Measurements from ENCODE around the gene GLT1D1.

The GLT1D1 gene

GRCh38 chr12:128969480-128970055 lies 116.3 kb downstream of the GLT1D1 start:
- DNase-seq: peak; percentile 46

GRCh38 chr12:128970110-128970509 lies 116.8 kb downstream of the GLT1D1 start:
- DNase-seq: no peak

- DNase-seq: no peak
These were observed 117.7 kb downstream of the GLT1D1 start for GRCh38 chr12:128970941-128971340.

GRCh38 chr12:128971802-128972201 lies 118.5 kb downstream of the GLT1D1 start:
- no peak for DNase-seq

- no peak for DNase-seq
These were observed 120.8 kb downstream of the GLT1D1 start for GRCh38 chr12:128973883-128974681.

GRCh38 chr12:128974881-128975280 lies 121.6 kb downstream of the GLT1D1 start:
- DNase-seq: no peak

- peak; percentile 56 for DNase-seq
These were observed 123.0 kb downstream of the GLT1D1 start for GRCh38 chr12:128976120-128976738.

GRCh38 chr12:128977441-128977840 lies 124.2 kb downstream of the GLT1D1 start:
- no peak for DNase-seq

GRCh38 chr12:128978067-128978466 lies 124.8 kb downstream of the GLT1D1 start:
- no peak for DNase-seq

GRCh38 chr12:128980623-128981022 lies 127.3 kb downstream of the GLT1D1 start:
- DNase-seq: no peak

- DNase-seq: no peak
These were observed 128.8 kb downstream of the GLT1D1 start for GRCh38 chr12:128981971-128982533.

- no peak for DNase-seq
These were observed 129.7 kb downstream of the GLT1D1 start for GRCh38 chr12:128982933-128983332.

- no peak for DNase-seq
These were observed 130.1 kb downstream of the GLT1D1 start for GRCh38 chr12:128983371-128983770.

- no peak for DNase-seq
These were observed 133.7 kb downstream of the GLT1D1 start for GRCh38 chr12:128986957-128987356.

- no peak for DNase-seq
These were observed 136.0 kb downstream of the GLT1D1 start for GRCh38 chr12:128989287-128989686.

GRCh38 chr12:128991716-128992115 lies 138.4 kb downstream of the GLT1D1 start:
- DNase-seq: no peak

GRCh38 chr12:128992116-128992515 lies 138.8 kb downstream of the GLT1D1 start:
- DNase-seq: no peak

GRCh38 chr12:128992550-128992949 lies 139.3 kb downstream of the GLT1D1 start:
- DNase-seq: no peak

GRCh38 chr12:128994856-128995255 lies 141.6 kb downstream of the GLT1D1 start:
- no peak for DNase-seq

- DNase-seq: no peak
These were observed 142.3 kb downstream of the GLT1D1 start for GRCh38 chr12:128995619-128996018.

GRCh38 chr12:129001826-129002225 lies 148.5 kb downstream of the GLT1D1 start:
- no peak for DNase-seq

- DNase-seq: no peak
These were observed 149.1 kb downstream of the GLT1D1 start for GRCh38 chr12:129002427-129002826.

GRCh38 chr12:129005416-129005815 lies 152.1 kb downstream of the GLT1D1 start:
- no peak for DNase-seq

- DNase-seq: no peak
These were observed 152.6 kb downstream of the GLT1D1 start for GRCh38 chr12:129005829-129006228.

Data from activated CD4-positive, alpha-beta T cell treated with anti-CD3 and anti-CD28 coated beads for 48 hours (primary cell).